D341Med (cell line): Measurements from ENCODE around the gene SART1.
"Not testable (repeated sequence)": the region's sequence is repeated elsewhere in the genome, so short reads cannot be mapped to it uniquely, and the experiment has no call there.

Source experiments
- DNase-seq: peaks from one replicate; pipeline ENCODE4 v3.0.0; 2012; ENCODE audit warnings: low spot score

The SART1 gene

DNA sequence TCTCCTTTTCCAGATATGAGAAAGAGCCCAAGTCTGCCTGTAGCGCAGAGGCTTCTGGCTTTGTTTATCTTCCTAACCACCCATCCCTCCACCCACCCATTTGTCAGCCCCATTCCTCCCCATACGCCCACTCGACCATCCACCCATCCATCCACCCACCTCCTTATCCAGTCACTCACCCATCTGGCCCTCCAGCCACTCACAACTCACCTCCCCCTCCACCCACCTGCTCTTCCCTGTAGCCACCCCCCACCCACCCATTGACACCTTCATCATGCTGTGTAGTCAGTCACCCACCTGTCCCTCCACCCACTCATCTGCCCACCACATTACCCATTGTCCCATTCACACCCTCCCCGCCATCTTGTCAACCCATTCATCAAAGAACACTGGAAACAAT lies 55.8 kb downstream of the SART1 start:
- no peak for DNase-seq

DNA sequence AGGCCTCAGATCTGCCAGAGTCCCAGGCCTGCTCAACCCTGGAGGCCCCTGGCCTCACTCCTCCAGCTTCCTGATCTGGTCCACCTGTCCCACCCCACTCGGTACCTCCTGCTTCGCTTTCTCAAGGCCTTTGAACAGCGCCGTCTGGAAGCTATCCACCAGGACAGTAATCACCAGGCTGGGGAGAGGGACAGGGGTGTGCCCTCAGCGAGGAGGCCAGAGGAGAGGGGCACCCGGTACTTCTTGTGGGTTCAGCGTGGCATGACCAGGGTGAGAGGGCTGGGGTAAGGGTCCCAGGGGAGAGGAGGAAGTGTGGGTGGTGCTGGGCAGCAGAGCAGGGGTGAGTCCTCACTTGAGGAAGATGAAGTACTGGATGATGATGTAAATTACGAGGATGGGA lies 58.7 kb downstream of the SART1 start:
- no peak for DNase-seq

DNA sequence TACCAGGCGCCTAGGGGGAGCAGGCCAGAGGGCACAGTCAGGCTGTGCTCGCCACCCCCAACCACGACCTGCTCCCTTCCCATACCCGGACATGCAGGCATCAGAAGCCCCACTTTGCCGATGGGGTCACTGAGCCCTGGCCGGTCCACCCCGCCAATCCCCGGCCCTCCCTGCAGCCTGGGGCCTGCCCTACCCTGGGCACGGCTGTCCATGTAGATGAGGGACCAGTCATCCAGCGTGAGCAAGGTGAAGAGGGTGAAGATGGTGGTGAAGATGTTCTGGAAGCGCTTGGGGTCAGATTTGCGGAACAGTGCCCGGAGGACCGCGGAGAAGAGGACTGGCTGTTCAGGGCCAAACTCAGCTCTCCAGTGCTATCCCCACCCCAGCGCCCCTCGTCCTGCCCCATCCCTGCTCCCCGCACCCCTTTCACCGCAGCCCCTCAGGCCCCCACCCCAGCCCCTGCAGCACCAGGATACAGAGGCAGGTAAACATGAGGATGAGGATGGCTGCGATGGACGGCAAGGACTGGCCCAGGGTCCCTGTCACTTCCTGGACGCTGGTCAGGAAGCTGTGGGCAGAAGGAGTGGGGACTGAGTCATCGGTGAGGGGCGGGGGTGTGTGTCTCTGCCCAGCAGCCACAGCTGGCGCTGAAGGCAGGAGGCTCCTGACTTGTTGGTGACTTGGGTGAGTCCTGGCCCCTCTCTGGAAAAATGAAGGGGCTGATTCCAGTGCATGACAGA lies 59.3 kb downstream of the SART1 start:
- DNase-seq, result no peak

DNA sequence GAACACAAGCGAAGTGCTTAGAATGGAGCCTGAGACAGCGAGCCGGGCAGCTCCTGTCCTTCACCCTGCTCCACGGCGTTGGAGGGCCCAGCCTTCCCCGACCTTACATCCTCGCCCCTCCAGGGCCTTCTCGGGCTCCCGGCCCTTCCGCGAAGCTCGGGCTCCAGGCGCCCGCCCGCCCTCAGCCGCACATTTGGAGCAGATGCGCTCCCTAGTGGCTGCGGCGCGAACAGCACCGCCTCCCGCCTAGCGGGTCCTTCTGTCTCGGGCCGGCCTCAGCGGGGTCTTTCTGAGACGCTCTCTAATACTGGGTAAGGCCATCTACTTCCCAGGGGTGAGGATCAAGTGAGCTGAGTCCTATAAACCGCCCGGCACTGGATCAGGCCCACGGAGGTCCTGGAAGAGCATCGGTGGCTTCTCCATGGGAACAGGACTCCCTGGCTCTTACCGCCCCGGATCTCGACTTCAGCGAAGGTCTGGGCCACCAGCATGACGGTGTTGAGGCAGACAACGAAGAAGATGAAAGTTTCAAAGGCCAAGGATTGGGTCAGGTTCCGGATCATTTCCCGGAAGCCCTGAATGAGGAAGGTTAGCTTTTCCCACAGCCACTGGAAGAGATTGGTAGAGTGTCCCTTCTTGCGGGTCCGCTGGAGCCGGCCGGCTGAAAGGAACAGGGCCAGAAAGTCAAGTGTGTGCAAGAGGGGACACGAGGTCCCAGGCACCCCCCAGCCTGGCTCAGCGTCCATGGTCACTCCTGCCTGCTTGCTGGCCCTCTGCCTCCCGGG lies 61.1 kb downstream of the SART1 start:
- peak; percentile 95 for DNase-seq

DNA sequence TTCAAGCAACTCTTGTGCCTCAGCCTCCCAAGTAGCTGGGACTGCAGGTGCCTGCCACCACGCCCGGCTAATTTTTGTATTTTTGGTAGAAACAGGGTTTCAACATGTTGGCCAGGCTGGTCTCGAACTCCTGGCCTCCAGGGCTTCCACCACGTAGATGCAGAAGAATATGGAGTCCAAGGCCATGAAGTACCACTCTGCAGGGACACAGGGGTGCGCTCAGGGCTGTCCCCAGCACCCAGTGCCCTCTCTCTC lies 61.6 kb downstream of the SART1 start:
- not testable (repeated sequence) for DNase-seq

DNA sequence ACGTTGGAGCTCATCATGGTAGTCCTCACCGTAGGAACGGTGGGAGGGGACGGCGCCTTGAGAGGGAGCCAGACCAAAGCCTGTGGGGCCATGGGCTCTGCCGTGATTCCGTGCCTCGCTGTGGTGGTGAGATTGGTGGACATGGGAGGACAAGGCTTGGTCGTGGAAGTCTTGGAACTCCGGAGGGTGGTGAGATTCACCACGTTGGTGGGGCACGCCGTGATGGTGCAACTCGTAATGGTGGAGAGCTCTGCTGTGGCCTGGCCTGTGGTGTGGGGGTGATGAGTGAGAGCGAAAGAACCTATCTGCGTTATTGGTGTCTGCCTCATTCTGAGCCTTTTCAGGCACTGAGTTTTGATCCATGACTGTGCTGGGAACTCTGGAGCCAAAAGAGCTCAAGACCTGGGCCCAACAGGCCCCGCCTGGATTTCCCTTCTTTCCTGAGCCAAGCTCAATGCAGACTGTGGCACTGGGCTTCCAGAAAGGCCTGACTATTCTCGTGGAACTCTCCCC lies 64.5 kb downstream of the SART1 start, which contains the start of gene CATSPER1:
Gene CATSPER1 (minus strand): TSS at position 463 of the 513 bp plus-strand sequence. CDS start 100 bp downstream, at position 363.
- no peak for DNase-seq
